Endodermal cell (in vitro differentiated cells): Measurements from ENCODE around the gene TMEM63A. TPM values are rescaled to one million over a fixed set of nuclear protein-coding genes. Genes with fewer than 3 reads are reported as not detected.

ENCODE experiments used
- DNase-seq: peaks from one replicate; pipeline ENCODE4 v3.0.0-alpha.2; 2017
- H3K27ac ChIP-seq: 2 replicates; pipeline ENCODE4 v1.5.1; 2013; ENCODE audit warnings: mild to moderate bottlenecking, low read depth, low read length, moderate library complexity
- H3K27me3 ChIP-seq: 2 replicates; pipeline ENCODE4 v1.6.1; 2013; ENCODE audit warnings: mild to moderate bottlenecking, low read length, moderate library complexity; ENCODE audit not compliant: insufficient read depth, control insufficient read depth, poor library complexity, severe bottlenecking
- H3K36me3 ChIP-seq: 2 replicates; pipeline ENCODE4 v1.7.0; 2013; ENCODE audit warnings: mild to moderate bottlenecking, low read length, moderate library complexity; ENCODE audit not compliant: control insufficient read depth, insufficient read depth
- H3K4me1 ChIP-seq: one replicate; pipeline ENCODE4 v1.7.0; 2013; ENCODE audit warnings: low read length; ENCODE audit not compliant: control insufficient read depth, insufficient read depth
- H3K4me3 ChIP-seq: 2 replicates; pipeline ENCODE4 v1.5.1; 2013; ENCODE audit warnings: mild to moderate bottlenecking, low read length, moderate library complexity
- H3K9ac ChIP-seq: 2 replicates; pipeline ENCODE4 v1.6.1; 2013; ENCODE audit warnings: mild to moderate bottlenecking, low read length, moderate library complexity; ENCODE audit not compliant: poor library complexity, severe bottlenecking; ENCODE audit errors: extremely low read depth
- H3K9me3 ChIP-seq: 2 replicates; pipeline ENCODE4 v1.6.1; 2013; ENCODE audit warnings: mild to moderate bottlenecking, low read length, moderate library complexity; ENCODE audit not compliant: control insufficient read depth
- H3K27ac Mint-ChIP-seq: 2 replicates; pipeline ENCODE4 v1.8.0; 2020; ENCODE audit warnings: mixed read lengths
- H3K27me3 Mint-ChIP-seq: 2 replicates; pipeline ENCODE4 v1.8.0; 2021; ENCODE audit warnings: mild to moderate bottlenecking, mixed read lengths; ENCODE audit not compliant: insufficient read depth
- H3K36me3 Mint-ChIP-seq: 2 replicates; pipeline ENCODE4 v1.8.0; 2020; ENCODE audit warnings: low read depth, mixed read lengths
- H3K4me1 Mint-ChIP-seq: 2 replicates; pipeline ENCODE4 v1.8.0; 2020; ENCODE audit warnings: mixed read lengths
- H3K4me3 Mint-ChIP-seq: 2 replicates; pipeline ENCODE4 v1.8.0; 2020; ENCODE audit warnings: mild to moderate bottlenecking, moderate library complexity, mixed read lengths
- H3K9me3 Mint-ChIP-seq: 2 replicates; pipeline ENCODE4 v1.8.0; 2020; ENCODE audit warnings: mild to moderate bottlenecking, mixed read lengths
- CTCF ChIP-seq: fragments of 200-600 bp; sonication (generic); conservative IDR thresholded peaks from 2 replicates; pipeline ENCODE4 v1.5.0; 2021; ENCODE audit warnings: antibody characterized with exemption, mild to moderate bottlenecking
- WGBS, 2 experiments: methylation state at CpG; one replicate each; pipeline versions ENCODE4 v1.1.5 to v1.1.7; 2013; ENCODE audit warnings: missing lambda C conversion rate in 2 of 2, mixed read lengths in 1 of 2; ENCODE audit not compliant: insufficient coverage in 1 of 2, insufficient read length in 1 of 2; 5-methylcytosine and 5-hydroxymethylcytosine counted together
- total RNA-seq, 2 donors: library from RNA; stranded (reverse); fragmentation: NEBNext Ultra II Directional in 1 of 2; extraction: Animal tissue kit (Norgen Biotek cat#: 25700) in 1 of 2; gene quantifications; 2 replicates in 1 of 2; 3 replicates in 1 of 2; pipeline ENCODE4 v1.2.1, GENCODE V29; 2021

TMEM63A gene
- total RNA-seq, 2 donors from 2014 or later, result 194 to 232 TPM

- no peak for TF ChIP-seq CTCF
- no peak overlapping the region for H3K27ac ChIP-seq
- Mint-ChIP-seq H3K4me3 (no peak overlapping the region), H3K9me3 (peaks cover 5% of the 10 kb centered on the region), H3K27me3 (no peaks in the 10 kb centered on the region), H3K27ac (no peak overlapping the region), H3K4me1 (peaks cover 21% of the 10 kb centered on the region), H3K36me3 (peaks cover 57% of the 10 kb centered on the region)
- 95 to 97% methylated on average over 9 to 14 of the region's 14 CpGs for WGBS, 2 experiments
- no peaks in the 10 kb centered on the region for H3K9me3 ChIP-seq
- no peak overlapping the region for H3K9ac ChIP-seq
- peaks cover 10% of the 10 kb centered on the region for H3K4me1 ChIP-seq
- H3K27me3 ChIP-seq, result no peaks in the 10 kb centered on the region
- H3K4me3 ChIP-seq, result no peak overlapping the region
- peaks cover 84% of the 10 kb centered on the region for H3K36me3 ChIP-seq
- DNase-seq, result no peak
Measured at GRCh38 chr1:225845097-225845496, 37.1 kb downstream of the TMEM63A start.

GRCh38 chr1:225844236-225845061 lies 37.7 kb downstream of the TMEM63A start:
- Histone ChIP-seq H3K4me3 (no peak overlapping the region), H3K27ac (no peak overlapping the region), H3K27me3 (no peaks in the 10 kb centered on the region), H3K4me1 (peaks cover 8% of the 10 kb centered on the region), H3K9ac (no peak overlapping the region), H3K9me3 (no peaks in the 10 kb centered on the region), H3K36me3 (peaks cover 84% of the 10 kb centered on the region)
- Mint-ChIP-seq H3K36me3 (peaks cover 57% of the 10 kb centered on the region), H3K27me3 (no peaks in the 10 kb centered on the region), H3K4me1 (peaks cover 21% of the 10 kb centered on the region), H3K4me3 (no peak overlapping the region), H3K27ac (peak overlapping the region; percentile 12), H3K9me3 (no peaks in the 10 kb centered on the region)
- WGBS, 2 experiments, result 92 to 97% methylated on average over 11 to 18 of the region's 18 CpGs
- no peak for TF ChIP-seq CTCF
- peak; percentile 56 for DNase-seq

GRCh38 chr1:225843426-225843795 lies 38.8 kb downstream of the TMEM63A start:
- H3K4me1 Mint-ChIP-seq, result peaks cover 14% of the 10 kb centered on the region
- no peak for TF ChIP-seq CTCF
- Histone ChIP-seq H3K9ac (no peak overlapping the region), H3K4me1 (peaks cover 2% of the 10 kb centered on the region), H3K4me3 (no peak overlapping the region), H3K27me3 (no peaks in the 10 kb centered on the region), H3K9me3 (no peaks in the 10 kb centered on the region), H3K27ac (no peak overlapping the region), H3K36me3 (peaks cover 86% of the 10 kb centered on the region)
- WGBS, 2 experiments, result 92 to 96% methylated on average over 4 to 6 of the region's 6 CpGs
- no peak overlapping the region for H3K4me3 Mint-ChIP-seq
- peak overlapping the region; percentile 12 for H3K27ac Mint-ChIP-seq
- no peaks in the 10 kb centered on the region for H3K9me3 Mint-ChIP-seq
- peaks cover 53% of the 10 kb centered on the region for H3K36me3 Mint-ChIP-seq
- DNase-seq, result peak; percentile 50
- H3K27me3 Mint-ChIP-seq, result no peaks in the 10 kb centered on the region
